DMS79 treated with DMSO at 0.1 percent for 48 hours (cell line): ENCODE measurements around the gene RABEP2.
"Not testable (repeated sequence)": the region's sequence is repeated elsewhere in the genome, so short reads cannot be mapped to it uniquely, and the experiment has no call there.

Experiments used
- DNase-seq: peaks from one replicate; lab custom pipeline; 2025; lab: John Stamatoyannopoulos, UW

Gene RABEP2

GRCh38 chr16:28878083-28878926, 46.7 kb downstream of the RABEP2 start, which contains the start of gene ATP2A1:
Gene ATP2A1, plus strand, starts transcription at chr16:28878488. Its CDS starts 184 bp downstream, at chr16:28878672.
- no peak for DNase-seq

DNA sequence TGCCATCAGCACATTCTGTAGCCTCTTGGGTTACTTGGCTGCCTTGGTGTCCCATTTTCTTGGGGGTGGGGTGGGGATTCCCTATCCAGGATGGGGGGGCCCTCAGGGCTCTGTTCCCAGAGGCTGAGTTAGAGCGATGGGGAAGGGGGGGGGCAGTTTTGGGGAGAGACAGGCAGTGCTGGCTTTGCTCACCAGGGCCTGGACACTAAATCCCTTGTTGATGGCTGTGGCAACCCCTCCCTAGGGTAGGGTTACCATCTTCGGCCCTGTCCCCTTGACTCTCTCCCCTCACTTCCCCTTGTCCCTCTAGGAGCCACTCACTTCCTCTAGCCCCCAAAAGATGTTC, 47.4 kb downstream of the RABEP2 start:
- DNase-seq: no peak

GRCh38 chr16:28876973-28877654, 47.9 kb downstream of the RABEP2 start:
- DNase-seq: no peak

- no peak for DNase-seq
Measured at GRCh38 chr16:28876019-28876659, 48.9 kb downstream of the RABEP2 start.

DNA sequence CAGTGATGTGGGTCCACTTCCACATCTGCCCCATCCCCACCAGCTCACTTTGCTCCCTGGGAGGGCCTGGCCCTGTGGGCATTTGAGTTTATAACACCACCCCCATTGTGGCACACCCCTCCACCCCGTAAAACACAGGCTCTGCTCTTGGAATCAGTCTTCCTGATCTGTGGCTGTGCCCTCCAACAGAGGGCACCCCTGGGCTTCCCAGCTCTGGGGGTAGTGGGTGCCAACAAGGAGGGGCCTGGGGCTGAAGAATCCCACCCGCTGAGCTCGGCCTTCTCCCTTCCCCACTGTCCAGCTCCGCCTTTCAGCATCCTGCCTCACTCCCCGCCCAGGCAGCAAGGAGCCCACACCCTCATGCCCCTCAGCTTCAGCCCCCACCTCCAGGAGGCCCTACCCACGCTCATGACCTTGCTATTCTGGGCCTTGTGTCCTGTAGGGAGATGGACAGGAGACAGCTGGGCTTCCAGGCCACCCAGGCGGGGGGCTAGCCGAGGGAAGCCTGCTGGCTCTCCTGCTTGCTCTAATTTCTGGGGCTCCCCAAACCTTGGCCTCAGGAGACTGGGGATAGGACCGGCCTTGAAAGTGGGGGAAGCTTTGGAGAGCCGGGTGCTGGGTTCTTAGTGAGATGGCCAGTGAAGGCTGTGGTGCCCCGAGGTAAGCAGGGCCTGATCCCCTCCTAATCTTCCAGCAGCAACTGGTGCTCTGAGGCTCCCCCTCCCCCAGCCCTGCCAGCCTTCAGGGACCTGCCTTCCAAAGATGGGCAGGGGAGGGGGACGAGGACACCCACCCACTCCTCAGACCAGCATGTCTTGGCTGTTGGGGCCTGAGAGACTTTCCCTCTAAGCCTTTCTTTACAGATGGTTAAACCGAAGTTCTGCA, 49.7 kb downstream of the RABEP2 start:
- no peak for DNase-seq

DNA sequence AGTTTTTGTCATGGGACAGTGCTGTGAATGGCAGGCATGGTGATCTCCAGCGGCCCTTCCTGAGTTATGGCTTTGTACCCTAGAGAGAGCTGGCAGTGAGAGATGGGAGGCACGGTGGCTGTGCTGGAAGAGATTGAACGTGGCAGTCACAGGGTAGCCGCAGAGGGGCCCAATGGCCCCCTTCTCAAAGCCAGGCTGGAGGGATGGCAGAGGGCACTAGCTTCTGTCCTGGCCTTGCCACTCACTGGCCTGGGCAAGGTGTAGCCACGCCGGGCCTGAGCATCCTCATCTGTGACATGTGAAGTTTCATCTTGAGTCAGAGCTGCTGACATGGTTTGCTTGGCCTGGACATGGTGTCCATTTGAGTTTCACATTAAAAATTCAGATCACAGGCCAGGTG, 50.6 kb downstream of the RABEP2 start:
- no peak for DNase-seq

- DNase-seq: no peak
Measured at GRCh38 chr16:28873543-28874201, 51.4 kb downstream of the RABEP2 start.

- DNase-seq: no peak
Measured at GRCh38 chr16:28872952-28873351, 52.1 kb downstream of the RABEP2 start.

DNA sequence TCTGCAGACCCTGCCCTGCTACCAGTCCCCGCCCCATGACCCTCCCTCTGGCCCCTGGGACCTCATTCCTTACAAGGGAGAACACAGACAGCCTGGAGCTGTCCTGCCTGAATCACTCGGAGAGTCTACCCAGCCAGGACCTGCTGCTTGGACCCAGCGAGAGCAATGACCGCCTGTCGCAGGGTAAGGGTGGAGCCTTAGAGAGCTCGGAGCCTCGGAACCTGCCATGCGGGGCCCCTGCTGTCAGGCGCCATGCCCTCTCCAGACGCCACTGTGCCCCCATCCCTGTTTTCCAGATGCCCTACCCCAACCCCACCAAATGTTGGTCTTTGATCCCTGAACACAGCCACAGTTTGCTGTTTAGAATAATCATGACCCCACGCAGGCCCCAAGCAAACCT, 55.8 kb downstream of the RABEP2 start:
- no peak for DNase-seq

DNA sequence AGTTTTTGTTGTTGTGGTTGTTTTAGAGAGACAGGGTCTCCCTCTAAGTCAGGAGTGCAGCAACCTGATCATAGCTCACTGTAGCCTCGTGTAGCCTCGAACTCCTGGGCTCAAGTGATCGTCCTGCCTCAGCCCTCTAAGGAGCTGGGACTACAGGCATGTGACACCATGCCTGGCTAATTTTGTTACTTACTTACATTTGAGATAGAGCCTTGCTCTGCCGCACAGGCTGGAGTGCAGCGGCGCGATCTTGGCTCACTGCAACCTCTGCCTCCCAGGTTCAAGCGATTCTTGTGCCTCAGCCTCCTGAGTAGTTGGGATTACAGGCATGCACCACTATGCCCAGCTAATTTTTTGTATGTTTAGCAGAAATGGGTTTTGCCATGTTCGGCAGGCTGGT, 57.4 kb downstream of the RABEP2 start:
- not testable (repeated sequence) for DNase-seq

DNA sequence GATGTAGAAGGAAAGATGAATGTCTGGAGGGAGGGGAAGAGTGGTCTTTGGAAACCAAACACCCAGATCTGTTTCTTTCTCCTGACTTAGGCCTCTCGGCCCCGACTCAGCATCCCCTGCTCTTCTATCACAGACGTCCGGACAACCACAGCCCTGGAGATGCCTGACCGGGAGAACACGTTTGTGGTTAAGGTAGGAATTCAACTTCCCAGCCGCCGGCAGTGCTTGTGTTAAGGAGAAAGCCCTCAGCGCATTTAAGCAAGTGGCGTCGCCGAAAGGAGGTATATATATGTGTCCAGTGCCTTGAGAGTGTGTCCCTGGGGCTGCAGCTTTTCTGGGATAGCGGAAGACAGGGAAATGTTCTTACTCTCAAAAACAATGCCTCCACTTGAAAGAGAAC, 57.8 kb downstream of the RABEP2 start:
- no peak for DNase-seq

- DNase-seq: no peak
Measured at GRCh38 chr16:28866454-28866804, 58.6 kb downstream of the RABEP2 start.

GRCh38 chr16:28865722-28866453, 59.1 kb downstream of the RABEP2 start:
- DNase-seq: no peak

DNA sequence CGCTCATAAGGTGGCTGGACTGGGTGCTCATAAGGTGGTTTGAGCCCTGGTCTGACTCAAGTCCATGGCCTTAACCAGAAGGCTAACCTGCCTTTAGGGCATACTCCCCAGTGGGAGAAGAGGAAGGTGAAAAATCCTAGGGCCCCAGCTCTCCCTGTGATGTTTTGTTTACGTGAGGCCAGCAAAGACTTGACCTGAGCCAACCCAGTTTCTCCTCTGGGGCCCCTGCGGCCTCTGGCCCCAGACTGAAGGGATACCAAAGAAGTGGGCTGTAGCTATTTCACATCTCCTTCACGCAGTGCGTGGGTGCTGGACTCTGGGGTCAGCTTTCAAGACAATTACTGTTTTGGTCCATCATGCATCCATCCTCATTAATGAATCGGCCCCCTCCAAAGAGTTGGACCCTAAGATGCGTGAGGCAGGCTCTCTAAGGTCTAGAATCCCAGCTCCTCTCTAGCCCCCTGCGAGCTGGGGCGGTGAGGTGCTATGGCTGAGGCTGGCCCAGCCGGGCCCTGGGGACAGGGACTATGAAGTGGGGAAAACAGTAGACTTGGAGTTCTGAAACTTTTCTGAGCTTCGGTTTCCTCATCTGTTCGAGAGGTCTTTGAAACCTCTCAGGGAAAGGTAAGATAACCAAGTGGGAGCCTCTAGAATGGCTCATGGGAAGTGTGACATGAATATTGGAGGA, 59.9 kb downstream of the RABEP2 start:
- DNase-seq: no peak

DNA sequence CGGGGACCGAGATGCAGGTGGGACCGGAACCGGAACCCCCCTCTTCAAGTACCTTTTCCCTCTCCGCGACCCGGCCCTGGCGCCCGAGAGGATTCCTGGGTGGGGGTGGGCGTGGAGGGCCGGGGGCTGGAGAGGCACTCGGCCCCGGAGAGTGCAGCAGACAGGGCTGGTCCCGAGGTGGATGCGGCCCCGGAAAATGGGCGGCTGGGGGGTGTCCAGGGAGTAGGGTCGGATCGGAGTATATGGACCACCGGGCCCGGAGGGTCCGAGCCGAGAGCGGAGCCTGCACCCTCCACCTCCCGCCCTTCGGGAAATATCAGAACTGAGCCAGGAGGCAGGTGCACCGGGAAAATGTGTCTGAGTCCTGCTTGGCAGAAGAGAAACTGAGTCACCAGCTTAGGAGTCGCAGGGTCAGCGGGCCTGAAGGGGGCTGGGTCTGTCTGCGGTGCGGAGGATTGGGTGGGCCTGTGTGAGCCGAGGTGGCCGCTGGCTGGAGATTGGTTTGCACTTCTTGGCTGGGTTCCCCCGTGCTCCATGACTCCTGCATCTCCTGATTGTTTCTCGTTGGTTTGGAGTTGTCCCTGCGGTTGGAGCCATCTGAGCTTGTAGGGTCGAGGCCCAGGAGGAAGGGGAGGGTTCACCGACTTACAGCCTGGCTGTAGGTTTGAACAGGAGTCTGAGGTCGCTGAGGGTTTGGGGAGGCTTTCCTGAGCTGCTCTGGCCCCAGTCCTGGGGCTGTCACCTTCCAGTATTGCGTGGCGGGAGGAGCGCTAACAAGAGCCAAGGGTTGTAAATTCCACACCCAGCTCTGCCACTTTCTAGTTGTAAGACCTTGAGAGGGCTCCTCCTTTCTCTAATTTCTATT, 60.9 kb downstream of the RABEP2 start:
- no peak for DNase-seq

DNA sequence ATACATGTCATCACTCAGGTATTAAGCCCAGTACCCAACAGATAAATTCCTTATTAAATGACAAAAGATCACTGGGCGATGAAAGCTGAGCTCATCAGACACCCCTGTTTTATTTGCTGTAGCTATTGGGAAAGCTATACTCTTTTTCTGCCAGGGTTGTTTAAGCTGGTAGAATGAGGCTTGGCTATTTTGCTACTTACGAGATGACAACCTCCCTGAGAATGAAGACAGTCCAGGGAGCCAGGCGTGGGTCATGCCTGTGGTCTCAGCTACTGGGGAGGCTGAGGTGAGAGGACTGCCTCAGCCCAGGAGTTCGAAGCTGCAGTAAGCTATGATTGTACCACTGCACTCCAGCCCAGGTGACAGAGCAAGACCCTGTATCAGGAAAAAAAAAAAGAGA, 65.7 kb downstream of the RABEP2 start:
- no peak for DNase-seq

DNA sequence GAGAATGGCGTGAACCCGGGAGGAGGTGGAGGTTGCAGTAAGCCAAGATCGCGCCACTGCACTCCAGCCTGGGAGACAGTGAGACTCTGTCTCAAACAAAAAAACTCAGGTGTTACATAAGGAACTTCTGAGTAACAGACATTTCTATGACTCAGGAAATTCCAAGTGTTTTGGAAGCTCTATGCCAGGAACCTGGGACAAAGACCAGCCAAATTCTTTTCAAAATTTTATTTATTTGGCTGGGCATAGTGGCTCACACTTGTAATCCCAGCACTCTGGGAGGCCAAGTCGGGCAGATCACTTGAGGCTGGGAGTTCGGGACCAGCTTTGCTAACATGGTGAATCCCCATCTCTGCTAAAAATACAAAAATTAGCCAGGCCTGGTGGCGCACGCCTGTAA, 66.6 kb downstream of the RABEP2 start:
- no peak for DNase-seq
